HG03108 (cell line): Measurements from ENCODE around the gene CHTF18.
A peak's percentile ranks its signal among the peaks of the same experiment; 100 is the strongest.
"Not testable (repeated sequence)": the region's sequence is repeated elsewhere in the genome, so short reads cannot be mapped to it uniquely, and the experiment has no call there.

Source experiments
- ATAC-seq: cut with Tn5 transposase; IDR thresholded peaks from one replicate; pipeline ENCODE4 v1.9.1; 2021; ENCODE audit warnings: moderate library complexity; ENCODE audit not compliant: unreplicated experiment

CHTF18 gene

GRCh38 chr16:774086-775001, 14.1 kb upstream of the CHTF18 start:
- no peak for ATAC-seq

- no peak for ATAC-seq
These were observed 13.1 kb upstream of the CHTF18 start for GRCh38 chr16:775236-775796.

GRCh38 chr16:776298-776697, 12.1 kb upstream of the CHTF18 start:
- ATAC-seq, result not testable (repeated sequence)

GRCh38 chr16:776824-777223, 11.6 kb upstream of the CHTF18 start:
- no peak for ATAC-seq

DNA sequence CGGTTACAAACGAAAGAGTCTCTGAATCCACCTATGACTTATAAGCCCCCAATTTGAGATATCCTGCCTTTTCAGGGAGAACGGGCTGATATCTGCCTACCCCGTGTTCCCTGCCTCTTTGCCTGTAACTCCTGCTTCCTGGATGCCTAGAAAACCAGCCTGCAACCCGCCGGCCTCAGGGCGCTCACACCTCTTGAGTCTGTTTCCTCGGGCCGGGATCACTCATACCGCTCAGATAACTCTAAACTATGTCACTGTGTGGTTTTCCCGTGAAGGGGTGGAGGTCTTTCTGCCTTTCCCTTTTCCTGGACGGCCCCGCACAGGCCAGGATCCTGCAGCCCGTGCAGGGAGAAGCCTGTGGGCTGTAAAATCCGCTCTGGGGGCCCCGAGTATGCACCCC, 10.6 kb upstream of the CHTF18 start:
- ATAC-seq, result no peak

GRCh38 chr16:778447-778846, 10.0 kb upstream of the CHTF18 start:
- no peak for ATAC-seq

GRCh38 chr16:778909-779527, 9.4 kb upstream of the CHTF18 start:
- no peak for ATAC-seq

DNA sequence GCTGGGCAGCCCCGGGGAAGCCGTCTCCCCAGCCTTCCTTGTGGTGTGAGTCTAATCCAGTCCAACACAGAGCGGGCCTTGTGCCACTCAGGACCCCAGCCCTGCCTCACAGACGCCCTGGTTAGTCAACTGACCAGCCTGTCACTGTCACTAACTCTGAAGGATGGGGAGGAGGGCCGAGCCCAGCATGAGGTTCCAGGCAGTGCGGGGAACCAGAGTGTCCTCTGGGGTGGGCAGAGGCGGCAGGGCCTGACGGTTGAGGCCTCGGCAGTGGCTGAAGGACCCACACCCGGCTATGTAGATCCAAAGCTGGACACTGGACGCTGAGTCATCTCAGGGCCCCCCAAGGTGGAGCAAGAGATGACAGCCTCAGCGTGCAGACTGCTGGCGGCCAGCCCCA, 8.9 kb upstream of the CHTF18 start:
- no peak for ATAC-seq

GRCh38 chr16:780296-780695, 8.1 kb upstream of the CHTF18 start:
- no peak for ATAC-seq

DNA sequence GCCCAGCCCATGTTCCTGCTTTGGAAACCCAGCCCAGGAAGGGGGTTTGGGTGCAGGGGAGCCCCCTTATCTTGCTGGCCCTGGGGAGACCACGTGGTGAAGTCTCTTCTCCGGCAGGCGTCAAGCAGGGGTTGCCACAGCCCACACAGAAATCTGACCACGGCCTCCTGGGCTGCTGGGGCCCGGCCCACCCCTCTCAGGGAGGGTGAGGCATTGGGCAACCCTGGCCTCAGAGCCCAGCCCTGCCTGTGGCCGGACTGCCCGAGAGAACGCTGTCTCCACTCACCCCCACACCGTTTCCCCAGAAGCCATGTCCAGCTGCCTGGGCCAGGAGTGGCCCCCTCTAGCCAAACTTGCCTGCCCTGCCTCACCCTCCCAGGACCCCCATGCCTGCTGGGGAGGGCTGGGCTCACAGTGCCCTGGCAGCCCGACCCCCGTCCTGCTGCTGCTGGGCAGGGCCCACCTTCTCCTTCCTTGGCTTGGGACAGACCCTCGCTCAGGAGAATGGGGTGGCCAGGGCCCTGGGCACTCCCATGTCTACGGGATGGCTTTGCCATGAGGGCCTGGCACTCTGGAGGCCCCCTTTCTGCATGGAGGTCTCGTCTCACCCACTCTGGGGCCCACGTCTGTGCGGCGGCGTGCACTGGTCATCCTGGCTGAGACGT, 6.9 kb upstream of the CHTF18 start:
- ATAC-seq, result no peak

- no peak for ATAC-seq
These were observed 6.2 kb upstream of the CHTF18 start for GRCh38 chr16:782258-782657.

DNA sequence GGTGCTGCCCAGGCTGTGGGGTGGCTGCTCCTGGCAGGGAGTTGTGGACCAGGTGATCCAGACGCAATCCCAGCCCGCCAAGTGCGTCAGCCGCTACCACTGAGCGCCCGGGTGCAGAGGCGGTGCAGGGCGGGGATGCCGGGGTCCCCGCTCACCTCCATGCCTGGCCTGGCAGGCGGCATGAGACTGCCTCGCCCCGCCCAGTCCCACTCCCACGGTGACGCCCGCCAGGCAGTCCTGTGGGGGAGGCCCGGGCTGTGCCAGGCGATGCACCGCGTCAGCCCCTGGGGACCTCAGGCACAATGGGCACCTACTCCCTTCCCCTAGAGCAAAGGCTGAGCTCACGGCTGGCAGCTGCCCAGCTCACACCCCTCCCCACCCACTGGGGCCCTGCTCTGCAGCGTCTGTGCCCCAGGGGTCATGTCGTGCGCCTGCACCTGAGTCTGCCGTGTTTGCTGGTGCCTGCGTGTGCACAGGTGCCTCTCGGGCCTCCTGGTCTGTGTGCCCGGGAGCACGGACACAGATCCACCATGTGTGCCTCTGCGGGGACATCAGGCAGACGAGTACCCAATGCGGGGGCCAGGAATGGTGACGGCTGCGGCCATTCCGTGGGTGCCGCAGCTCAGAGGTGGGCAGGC, 5.5 kb upstream of the CHTF18 start:
- ATAC-seq, result no peak

DNA sequence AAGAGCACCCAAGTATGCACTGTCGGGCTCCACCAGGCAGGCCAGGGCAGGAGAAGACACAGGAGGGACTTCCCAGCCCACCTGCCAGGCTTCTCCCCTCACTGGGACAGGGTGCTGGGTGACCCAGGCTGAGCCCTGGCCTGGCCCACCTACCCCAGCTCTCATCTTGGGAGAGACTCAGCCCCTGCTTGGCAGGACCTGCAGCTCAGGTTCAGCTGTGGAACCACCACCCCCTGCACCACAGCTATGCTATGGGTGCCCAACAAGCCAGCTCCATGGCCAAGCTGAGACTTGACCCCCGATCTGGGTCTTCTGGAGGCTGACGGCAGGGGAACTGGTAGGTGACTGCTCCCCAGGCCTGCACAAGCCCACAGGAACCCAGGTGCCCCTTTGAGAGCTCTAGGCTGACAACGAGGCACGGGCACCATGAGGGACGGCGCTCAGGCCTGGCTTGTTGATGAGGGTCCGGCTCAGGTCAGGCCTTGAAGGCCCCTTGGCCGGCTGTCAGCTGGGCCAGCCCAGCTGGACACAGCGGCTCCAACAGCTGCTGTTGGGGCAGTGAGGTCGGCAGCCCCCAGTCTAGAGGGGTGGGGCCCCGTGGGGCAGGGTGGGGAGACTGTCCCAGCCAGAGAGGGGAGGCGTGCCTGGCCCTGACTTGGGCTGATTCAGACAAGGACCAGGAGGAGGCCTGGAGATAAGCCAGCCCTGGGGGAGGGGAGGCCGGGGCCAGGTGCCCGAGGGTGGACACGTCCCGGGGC, 4.8 kb upstream of the CHTF18 start:
- ATAC-seq, result no peak

GRCh38 chr16:784431-784830, 4.0 kb upstream of the CHTF18 start:
- no peak for ATAC-seq

DNA sequence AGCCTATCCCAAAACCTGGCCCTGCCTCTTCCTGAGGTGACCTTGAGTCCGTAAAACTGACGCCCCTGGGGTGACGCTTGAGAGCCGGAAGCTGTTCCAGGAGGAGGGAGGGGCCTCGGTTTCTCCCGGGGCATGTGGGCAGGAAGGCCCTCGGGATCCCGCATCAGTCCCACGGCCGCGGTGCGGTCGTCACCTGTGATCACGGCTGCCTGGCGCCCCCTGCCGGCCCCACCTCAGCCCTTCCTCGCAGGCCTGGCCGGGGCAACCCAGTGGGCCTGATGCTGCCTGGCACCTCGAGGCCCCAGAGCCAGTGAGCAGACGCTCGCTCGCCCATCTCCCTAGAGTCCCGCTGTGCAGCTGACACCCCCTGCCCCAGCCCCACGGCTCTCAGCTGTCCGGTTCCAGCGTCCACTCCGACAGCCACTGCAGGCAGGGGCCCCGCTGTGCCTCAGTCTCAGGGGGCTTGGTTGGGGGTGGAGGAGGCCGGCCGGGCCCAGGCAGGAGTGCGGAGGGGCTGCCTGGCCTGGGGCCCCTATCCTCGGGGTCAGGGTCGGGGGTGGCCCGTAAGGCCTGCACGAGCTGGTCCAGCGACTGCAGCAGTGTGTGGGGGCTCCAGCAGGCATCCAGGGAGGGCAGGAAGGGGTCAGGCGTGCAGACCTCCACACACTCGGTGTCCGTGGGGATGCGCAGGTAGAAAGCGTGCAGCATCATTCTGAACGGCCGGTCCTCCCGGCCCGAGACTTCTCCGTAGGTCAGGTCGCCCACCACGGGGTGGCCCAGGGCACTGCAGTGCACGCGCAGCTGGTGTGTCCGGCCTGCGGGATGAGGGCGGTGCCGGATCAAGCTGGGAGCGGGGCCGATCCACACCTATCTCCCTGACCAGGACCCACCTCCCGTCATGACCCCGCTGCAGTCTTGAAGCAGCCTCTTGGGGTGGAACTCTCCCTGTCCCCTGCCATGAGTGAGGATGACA, 2.6 kb upstream of the CHTF18 start:
- no peak for ATAC-seq

- peak; percentile 3 for ATAC-seq
These were observed 976 bp upstream of the CHTF18 start for GRCh38 chr16:787321-787966.

DNA sequence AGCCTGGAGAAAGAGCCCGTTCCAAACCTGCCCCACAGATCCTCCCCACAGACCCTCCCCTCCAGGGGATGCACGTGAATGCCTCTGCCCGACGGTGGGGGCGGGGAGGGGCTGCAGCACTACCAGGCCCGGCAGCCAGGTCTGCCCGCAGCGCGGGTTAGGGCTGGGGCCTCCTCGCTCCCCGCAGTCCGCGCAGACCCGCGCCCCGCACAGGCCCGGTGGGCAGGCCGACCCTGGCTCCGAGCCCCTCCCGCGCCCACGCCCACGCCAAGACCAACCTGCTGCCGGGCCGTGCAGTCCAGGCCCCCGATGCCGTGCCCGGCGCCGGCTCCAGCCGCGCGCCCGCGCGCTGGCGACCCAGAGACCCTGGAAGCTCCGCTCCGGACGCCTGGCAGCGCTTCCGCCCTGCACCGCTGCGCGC, 432 bp upstream of the CHTF18 start, which contains the start of gene RPUSD1:
Gene RPUSD1 (minus strand): TSS at position 404 of the 421 bp plus-strand sequence. CDS start 644 bp downstream, outside the sequence.
- ATAC-seq, result no peak

DNA sequence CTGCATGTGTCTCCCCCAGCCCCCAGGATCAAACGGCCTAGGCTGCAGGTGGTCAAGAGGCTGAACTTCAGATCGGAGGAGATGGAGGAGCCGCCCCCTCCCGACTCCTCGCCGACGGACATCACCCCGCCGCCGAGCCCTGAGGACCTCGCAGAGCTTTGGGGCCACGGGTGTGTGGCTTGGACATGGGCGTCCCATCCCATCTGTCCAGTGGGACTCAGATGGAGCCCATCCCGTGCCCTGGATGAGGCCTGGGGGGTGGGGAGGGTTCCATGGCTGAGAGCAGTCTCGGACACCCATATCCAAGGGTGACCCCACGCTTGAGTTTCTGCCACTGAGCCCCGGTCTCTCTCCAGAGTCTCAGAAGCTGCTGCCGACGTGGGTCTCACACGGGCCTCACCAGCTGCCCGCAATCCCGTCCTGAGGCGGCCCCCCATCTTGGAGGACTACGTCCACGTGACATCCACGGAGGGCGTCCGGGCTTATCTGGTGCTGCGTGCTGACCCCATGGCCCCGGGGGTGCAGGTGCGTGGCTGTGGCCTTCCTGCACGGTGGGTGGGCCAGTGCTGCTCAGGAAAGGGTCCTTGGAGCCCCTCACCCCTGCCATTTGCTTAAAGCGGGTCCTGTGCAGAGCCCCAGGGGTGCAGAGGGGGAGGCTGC, 901 bp downstream of the CHTF18 start:
- no peak for ATAC-seq
